C4-2B (cell line): ENCODE data around the gene IL22RA2.

Experiments
- ZFX ChIP-seq: fragments of 450-650 bp; IDR thresholded peaks from 2 replicates; pipeline ENCODE4 v1.6.1; 2017
- TF ChIP-seq, protein P1 (sequence below): fragments of 450-650 bp; conservative IDR thresholded peaks from 2 replicates; pipeline ENCODE4 v1.5.1; 2017; ENCODE audit warnings: mild to moderate bottlenecking

DNA sequence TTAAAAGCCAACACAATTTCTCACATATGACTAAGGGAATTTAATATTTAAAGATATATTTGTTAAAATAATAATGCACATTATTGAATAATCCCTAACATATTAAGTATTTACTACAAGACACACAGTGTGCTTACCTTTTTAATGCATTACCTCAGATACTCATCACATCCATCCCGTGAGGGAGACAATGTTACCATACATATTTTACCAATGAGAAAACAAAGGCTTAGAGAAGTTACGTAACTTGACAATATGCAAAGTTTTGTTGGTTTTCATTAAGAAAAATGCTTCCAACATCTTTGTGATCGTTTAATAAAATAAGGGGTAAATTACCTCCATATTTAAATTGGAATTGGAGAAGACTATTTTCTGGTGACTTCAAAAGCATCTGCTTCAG is 41.5 kb upstream of the IL22RA2 start:
- TF ChIP-seq, protein P1, sequence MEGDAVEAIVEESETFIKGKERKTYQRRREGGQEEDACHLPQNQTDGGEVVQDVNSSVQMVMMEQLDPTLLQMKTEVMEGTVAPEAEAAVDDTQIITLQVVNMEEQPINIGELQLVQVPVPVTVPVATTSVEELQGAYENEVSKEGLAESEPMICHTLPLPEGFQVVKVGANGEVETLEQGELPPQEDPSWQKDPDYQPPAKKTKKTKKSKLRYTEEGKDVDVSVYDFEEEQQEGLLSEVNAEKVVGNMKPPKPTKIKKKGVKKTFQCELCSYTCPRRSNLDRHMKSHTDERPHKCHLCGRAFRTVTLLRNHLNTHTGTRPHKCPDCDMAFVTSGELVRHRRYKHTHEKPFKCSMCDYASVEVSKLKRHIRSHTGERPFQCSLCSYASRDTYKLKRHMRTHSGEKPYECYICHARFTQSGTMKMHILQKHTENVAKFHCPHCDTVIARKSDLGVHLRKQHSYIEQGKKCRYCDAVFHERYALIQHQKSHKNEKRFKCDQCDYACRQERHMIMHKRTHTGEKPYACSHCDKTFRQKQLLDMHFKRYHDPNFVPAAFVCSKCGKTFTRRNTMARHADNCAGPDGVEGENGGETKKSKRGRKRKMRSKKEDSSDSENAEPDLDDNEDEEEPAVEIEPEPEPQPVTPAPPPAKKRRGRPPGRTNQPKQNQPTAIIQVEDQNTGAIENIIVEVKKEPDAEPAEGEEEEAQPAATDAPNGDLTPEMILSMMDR = no peak
- TF ChIP-seq ZFX = no peak
